Erythroblast (primary cell): ENCODE results near the gene GPR157.

Experiments used
- GATA1 ChIP-seq: IDR thresholded peaks from 2 replicates; pipeline ENCODE4 v1.6.1; 2011; ENCODE audit warnings: low read depth, mild to moderate bottlenecking, control low read depth, low read length, moderate library complexity
- POLR2A ChIP-seq: IDR thresholded peaks from 2 replicates; pipeline ENCODE4 v1.6.1; 2011; ENCODE audit warnings: mild to moderate bottlenecking, low read length

DNA sequence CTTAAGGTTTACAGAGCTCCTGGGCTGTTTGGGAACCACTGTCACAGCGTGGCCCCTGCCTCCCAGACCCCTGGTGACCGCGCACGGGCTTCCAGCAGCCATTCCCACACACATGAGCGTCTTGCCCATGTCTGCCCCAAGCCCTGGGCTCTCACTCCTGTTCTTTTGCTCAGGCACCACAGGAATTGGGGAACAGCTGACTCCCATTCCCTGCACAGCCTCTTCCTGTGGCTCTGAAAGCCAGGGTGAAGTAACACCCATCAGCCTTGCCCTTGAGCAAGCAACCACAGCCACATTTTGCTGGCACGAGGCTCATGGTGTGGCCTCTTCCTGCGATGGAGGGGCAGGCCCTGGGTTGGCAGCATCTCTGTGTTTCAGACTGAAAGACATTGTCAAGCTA is 14.3 kb upstream of the GPR157 start:
- TF ChIP-seq GATA1: no peak
- no peak for TF ChIP-seq POLR2A
